NCI-H2171 treated with DMSO at 0.1 percent for 48 hours (cell line): ENCODE measurements around the gene PELI2.
A peak's percentile ranks its signal among the peaks of the same experiment; 100 is the strongest.

Experiments used
- DNase-seq: peaks from one replicate; lab custom pipeline; 2025; lab: John Stamatoyannopoulos, UW

The PELI2 gene, protein sequence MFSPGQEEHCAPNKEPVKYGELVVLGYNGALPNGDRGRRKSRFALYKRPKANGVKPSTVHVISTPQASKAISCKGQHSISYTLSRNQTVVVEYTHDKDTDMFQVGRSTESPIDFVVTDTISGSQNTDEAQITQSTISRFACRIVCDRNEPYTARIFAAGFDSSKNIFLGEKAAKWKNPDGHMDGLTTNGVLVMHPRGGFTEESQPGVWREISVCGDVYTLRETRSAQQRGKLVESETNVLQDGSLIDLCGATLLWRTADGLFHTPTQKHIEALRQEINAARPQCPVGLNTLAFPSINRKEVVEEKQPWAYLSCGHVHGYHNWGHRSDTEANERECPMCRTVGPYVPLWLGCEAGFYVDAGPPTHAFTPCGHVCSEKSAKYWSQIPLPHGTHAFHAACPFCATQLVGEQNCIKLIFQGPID

DNA sequence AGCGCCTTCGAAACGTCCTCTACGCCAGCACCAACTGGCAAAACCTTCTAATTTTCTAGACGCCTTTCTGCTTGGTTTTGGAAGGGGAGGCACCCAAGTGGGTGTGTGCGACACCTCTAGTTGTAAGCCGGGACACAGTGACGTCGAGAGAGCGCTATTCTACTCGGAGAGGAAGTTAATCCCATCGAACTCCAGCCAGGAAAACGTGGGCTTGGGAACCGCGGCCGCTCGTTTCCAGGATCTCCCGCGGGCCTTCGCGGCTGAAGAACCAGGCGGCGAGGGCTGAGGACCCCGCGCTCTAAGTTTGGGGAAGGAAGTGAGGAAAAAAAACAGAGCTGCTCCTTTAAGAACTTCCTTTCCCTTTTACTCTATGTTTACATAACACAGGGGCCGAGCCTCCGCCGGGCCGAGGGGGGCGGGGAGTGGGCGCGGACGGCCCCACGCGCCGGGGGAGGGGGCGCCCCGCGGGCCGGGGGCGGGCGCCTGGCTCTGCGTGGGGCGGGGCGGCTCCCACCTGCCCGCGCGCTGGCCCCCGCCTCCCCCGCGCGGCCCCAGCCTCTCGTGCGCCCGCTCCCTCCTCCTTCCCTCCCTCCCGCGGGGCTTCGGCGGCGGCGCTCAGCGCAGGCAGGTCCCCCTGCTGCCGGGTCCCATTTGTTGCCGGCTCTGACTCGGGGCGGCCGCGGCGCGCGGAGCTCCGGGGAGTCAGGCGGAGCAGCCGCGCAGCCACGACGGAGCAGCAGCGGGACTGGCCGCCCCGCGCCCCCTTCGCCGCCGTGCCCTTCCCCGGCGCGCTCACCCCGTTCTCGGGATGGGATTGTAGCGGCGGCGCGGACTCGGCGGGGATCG, at the start of gene PELI2:
Gene PELI2 (plus strand): TSS at position 647 of the 846 bp plus-strand sequence. CDS start 250 bp downstream, outside the sequence.
- peak; percentile 82 for DNase-seq

DNA sequence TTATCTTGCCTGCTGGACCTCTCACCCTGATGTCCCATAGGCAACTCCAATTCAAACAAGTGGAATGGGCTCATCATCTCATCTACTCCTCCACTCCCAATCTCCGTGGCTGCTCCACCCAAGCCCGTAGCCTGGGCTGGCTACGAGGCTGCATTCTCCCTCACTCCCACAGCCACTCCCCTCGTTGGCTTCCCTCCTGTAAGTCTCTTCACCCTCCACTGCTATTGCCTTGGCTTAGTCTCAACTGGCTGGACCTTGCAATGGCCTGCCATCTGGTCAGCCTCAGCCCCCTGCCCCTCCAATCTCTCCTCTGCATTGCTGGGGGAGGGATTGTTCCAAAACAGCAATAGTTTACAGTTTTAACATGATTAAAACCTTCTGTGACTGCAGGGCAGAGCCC, 44.4 kb upstream of the PELI2 start:
- no peak for DNase-seq

DNA sequence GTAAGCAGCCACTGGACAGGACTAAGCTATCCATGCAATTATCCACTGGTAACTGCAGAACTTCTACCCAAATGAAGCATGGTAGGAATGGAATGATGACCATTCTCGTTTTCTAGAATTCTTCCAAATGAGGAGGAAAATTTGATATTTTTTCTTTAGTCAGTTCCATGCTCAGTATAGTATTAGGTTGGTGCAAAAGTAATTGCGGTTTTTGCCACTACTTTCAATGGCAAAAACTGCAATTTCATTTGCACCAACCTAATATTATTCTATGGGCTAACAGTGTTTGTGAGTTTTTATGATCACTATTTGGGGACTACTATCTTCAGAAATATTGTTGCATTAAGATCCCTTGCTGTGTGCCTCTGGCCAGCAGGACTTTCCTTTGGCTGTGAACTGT, 42.9 kb upstream of the PELI2 start:
- no peak for DNase-seq

DNA sequence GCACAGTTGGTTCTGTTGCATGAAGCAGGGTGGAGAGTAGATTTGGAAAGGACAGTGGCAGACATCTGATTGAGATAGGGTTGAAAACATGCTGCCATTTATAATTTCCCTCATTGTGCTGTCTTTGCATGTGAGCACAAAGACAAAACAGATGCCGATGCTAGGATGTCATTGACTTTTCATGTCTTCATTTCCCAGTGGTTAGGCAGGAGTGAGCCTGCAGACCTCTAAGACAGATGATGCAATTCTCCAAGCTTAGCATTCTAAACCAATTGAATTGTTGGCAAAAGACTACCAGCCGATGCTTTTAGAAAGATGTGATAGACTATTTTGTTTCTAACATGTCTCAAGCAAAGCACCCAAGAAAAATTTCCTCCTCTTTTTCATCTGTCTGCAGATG, 37.1 kb upstream of the PELI2 start:
- no peak for DNase-seq

DNA sequence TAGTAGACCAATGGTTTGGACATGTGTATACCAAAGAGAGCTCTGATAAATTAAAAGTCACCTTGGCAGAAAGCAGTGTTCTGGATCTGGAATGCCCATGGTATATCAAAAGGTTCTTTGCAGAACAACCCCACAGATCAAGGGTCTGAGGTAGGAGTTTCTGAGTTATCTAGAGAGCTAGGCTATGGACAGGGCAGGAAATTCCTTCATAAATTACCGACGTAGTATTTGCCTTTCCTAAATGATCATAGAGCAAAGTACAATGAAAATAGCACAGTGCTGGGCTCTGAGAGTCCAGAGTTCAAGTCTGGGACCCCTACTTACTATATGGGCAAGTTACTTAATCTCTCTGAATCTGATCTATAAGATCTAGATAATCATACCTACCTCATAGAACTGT, 35.3 kb upstream of the PELI2 start:
- no peak for DNase-seq

DNA sequence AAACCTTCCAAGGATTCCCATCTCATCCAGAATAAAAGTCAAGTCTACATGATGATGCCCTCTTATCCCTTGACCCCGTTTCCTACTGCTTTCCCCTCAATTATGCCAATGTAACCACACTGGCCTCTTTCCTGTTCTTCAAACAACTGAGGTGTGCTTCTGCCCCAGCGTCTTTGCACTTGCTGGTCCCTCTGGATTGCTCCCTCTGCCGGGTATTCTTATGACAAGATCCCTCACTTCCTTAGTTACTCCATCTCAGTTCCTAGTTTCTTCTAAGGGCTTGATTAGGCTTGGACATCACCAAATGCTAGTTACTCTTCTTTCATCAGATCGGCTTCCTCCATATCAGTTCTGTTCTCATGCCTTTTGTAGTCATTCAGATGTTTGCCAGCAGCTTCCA, 32.7 kb upstream of the PELI2 start:
- no peak for DNase-seq

DNA sequence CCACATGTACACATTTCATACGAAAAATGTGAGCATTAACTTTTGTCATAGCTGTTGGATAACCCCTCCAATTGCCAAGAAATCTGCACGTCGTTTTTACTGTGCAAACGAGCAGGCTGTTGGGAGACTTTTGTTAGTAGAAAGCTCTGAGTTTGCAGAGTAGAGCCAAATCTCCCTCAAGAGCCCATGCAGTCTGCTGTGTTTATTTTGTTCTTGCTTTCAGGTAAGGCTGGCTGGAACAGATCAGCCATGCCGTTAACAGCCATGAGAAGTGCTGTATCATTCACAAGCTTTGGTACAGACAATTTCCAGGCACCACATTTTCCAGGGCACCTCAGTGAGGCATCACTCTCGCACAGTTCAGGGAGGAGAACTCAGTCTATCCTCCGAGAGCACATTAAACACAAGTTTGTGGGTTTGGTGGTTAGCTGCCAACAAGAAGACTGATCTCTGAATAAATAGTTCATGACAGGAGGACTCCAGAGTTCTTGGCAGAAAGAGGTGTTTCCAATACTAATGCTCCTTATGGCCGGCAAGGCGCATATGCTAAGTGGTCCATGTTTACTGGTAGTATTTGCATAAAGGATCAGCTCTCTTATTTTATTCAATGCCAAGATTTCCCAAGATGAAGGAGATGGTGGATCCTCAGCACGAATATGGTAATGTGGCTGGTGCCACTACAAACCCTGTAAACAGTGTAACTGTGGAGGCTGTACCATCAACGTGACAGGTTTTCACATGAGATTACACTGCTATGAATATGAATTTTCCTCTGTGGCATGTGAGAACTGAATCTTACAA, 30.3 kb upstream of the PELI2 start:
- no peak for DNase-seq

DNA sequence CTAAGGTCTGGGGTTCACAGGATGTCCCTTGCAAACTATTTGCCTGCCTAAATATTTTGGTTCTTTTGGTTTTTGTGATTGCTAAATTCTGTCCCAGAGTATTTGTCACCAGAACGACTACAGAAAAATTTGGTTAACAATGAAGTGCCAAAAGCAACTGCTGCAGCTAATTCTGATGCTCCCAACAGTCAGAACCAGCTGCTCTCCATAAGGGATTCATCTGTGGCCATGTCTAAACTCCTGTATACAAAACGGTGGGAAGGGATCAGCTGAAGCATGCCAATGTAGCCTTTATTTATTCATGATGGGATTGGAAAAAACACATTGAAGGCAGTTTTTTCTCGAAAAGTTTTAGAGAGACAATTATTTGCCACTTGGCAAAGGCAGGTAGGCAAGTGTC, 29.3 kb upstream of the PELI2 start:
- DNase-seq, result no peak

DNA sequence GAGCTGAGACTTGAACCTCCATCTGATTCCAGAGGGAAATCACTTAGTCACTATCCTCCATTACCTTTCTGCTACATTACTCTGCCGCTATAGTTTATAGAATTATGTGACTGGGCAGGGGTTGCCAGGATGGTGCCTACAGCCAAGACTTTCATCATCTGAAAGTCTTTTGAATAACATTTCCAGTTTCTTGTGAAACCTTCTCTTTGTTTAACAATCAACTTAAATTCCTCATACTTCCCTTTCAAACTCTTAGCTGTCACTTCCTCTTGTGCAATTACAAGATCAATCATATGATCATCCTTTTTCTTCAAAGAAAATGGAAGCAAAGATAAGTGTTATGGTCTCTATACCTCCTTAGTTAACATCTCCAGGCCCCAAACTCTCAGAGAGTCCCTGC, 25.4 kb upstream of the PELI2 start:
- no peak for DNase-seq

DNA sequence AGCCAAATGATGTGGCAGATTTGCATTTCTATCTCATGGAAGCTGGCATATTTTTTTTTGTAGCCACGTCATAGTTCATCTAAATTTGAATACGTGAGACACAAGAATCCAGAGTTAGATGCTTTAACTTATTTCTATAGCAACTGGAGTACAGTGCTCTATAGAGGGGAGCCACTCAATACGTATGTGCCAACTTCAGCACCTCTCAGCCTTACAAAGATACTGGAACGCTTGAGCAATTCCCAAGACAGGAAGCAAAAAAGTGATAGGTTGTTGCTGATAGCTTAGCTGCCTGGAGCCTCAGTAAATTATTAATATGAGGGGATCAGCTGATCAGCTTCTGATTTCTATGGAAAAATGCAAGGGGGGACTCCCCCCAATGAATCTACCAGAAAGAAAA, 24.1 kb upstream of the PELI2 start:
- no peak for DNase-seq

DNA sequence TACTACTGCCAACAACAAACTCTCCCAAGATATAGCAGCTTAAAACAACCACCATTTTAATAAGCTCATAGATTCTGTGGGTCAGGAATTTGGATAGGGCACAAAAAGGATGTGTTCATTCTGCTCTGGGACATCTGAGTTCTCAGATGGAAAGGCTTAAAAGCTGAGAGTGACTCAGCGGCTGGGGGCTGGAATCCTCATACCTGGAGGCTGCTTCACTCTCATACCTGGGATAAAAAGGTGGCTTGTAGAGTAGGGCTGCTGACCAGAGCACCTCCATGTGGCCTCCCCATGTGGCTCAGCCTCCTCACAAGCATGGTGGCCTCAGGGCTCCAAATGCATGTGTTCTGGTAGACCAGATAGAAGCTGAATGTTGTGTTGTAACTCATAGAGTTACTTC, 20.2 kb upstream of the PELI2 start:
- no peak for DNase-seq

DNA sequence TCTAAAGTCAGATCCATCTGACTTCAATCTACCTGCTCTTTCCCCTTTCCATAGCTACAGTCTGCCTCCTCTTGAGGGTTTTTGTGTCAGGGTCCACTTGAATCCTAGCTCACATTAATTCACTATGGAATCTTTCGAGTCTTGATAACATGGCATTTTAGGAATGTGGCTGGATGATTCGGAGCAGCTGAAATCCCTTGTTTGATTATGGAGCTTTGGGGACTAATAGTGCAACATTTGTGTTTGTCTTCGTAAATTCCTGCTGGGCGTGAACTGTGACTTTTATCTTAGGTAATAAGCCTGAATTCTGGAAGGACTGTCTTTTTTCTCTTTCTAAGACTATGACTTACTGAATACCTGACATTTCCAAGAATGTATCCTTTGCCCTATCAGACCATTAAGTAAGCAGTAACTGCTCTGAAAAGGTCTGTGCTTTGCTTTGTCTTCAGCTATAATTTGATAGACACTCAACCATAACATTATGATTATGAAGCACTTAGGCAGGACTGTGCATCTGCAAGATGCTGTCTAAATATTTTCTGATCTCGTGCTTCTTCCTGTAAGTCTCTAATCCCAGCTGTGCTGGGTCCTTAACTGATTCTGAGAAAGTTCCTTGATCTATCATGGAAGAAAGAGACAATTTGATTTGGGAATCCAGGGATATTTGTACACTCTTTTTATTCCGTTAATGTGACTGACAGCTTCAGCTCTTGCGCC, 19.0 kb upstream of the PELI2 start:
- DNase-seq, result no peak

DNA sequence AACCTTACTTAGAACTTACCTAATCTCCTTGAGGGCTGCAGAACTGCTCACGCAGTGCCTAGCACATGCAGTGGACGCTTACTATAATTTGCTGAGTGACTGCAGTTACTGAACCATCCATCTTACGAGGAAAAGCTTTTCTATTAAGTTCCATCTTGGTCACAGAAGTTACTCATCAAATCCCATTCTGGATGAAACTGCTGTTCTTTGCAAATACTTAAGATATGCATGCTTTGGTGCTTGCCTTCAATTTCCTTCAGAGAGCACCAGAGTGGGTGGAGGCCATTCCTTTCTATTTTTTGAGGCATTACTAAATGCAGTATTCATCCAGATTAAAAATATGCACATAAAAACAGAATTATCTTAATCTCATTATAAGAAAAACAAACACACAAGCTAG, 17.7 kb upstream of the PELI2 start:
- DNase-seq, result no peak

DNA sequence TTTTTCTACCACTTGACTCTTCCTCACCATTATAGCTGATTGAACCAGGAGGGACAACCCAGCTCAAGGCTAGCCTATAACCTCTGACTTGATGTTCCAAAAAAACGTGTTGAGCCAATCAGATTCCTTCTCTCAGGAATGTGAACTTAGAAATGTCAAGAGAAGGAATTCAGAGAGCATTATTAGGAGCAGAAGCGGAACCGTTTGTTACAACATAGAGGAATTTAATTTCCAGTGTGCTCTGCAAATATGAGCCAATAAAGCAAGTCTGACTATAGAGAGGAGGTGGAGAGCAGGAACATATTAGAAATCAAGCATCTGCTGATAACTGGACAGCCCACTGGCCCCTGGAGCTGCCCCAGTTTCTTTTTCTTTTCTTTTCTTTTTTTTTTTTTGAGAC, 15.3 kb upstream of the PELI2 start:
- no peak for DNase-seq

DNA sequence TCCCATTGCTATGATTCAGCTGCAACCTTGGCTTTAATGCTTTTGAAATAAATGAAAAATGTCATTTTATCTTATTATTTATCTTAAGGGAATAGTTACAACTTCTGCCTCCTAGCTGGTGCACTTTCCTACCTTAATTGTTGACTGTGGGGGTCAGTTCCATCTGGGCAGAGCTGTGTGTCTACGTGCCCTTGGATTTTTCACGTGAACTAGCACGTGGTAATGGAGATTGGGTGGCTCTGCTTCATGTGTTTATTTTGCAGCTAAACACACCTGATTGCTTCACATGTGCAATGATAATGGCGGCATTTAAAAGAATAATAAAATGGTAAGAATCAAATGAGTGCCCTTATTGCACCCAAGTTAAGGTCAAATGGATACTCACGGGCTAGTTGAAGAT, 10.6 kb upstream of the PELI2 start:
- DNase-seq, result no peak

DNA sequence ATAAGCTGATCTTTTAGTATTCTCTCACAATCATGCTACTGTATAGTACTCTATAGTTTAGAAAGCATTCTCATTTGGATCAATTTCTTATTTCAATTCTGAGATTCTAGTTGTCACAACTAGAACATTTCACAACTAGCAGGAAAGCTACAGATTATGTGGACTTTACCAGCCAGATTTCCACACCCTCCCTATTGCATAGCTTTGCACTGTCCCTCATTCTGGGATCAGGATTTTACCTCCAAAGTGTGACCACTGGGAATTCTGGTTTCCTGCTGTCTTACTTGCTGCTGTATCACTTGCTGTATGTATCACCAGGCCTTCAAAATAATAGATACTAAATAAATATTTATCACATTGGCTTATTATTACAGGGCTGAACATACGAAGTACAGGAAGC, 10.2 kb upstream of the PELI2 start:
- DNase-seq, result no peak

DNA sequence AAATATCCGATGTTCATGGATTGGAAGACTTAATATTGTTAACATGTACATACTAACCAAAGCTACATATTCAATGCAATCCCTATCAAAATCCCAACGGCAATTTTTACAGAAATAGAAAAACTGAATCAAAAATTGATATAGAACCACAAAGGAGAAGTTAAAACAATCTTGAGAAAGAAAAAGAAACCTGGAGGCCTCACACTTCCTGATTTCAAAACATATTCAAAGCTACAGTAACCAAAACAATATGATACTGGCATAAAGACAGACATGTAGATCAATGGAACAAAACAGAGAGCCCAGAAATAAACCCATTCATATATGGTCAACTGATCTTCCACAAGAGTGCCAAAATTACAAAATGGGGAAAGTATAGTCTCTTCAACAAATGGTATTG, 5.4 kb upstream of the PELI2 start:
- no peak for DNase-seq

DNA sequence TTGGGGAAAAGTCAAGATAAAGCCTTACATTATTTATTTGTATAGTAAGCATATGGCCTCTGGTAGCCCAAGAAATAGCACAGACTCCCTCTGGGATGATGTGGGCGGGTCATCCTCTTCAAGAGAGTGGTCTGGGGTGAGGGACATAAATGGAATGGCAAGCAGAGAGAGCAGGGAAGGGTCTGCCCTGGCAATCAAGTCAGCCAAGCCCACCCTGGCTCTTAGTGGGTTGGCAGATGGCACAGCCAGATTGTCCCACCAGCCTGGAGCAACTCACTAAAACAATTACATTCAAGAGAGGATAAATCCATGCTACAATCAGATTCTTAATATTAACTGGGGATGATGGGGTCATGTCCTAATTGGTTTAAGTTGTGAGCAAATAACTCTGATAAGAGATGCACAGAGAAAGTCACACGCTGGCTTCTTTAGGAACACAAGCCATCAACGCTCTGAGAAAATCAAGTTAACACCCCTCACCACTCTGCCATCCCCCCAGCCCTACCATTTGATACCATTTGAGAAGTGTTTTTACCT, 2.8 kb upstream of the PELI2 start:
- peak; percentile 29 for DNase-seq

DNA sequence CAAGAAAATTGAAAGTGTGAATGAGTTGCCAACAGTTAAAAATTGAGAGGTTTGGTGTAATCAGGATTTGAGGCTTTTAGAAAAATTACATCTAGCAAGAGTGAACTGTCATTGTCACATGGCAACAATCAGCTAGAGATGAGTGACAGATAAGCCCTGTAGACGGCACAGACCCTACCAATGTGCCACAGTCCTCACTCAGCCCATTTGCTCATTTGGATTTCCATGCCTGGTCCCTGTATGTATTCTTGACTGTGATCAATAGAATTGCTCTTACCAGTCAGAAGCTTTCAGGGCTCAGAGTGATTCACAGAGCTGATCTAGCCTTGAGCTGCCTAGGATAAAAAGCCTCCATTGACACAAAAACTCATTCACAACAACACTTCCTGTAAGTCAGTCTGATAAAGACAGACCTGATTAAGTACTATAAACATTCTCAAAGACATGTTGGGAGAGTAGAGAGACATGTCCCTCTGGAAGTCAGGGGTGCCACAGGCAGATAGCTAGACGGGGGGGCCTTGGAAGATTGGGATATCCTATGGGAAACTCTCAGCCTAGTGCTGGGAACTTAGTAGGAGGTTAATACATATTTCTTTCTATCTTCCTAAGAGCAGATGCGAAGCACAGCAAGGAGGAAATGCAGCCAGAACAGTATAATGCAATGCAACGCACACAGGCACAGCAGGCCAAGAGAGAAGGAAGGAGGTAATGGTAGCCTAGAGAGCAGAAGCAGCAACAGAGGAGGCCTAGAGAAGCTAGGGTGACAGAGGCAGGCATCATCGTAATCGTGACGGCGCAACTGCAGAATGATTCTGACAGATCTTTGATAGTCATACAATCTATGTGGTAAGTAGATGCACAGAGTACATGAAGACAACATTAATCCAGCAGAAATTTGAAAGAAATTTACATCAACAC, 2.0 kb upstream of the PELI2 start:
- no peak for DNase-seq

DNA sequence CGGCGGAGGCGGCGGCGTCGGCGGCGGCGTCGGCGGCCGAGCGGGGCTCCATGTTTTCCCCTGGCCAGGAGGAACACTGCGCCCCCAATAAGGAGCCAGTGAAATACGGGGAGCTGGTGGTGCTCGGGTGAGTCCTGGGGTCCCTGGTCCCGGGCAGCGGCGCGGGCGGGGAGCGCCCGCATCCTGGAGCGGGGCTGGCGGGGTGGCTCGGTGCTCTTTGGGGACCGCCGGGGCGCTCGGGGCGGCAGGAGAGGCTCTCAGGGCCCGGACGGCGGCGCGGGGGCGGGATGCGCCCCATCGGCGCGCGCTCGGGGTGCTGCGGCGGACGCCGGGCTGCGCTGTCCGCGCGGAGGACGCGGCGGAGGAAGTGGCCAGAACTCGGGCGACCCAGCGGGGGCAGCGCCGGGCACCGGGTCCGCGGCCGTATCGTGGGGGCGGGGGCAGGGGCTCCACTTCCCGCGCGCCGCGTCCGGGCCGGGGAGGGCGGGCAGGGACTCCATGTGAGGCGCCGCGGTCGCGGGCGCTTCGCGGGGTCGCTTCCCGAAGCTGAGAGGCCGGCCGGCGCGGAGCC, 485 bp downstream of the PELI2 start:
- DNase-seq, result no peak
